Smooth muscle cell of the umbilical artery (primary cell): ENCODE data around the gene GDI1. TPM values are rescaled to one million over a fixed set of nuclear protein-coding genes. Genes with fewer than 3 reads are reported as not detected.

Experiments used
- total RNA-seq: library from RNA; depleted of rRNA; stranded (reverse); fragments of >200 nt; gene quantifications from 2 replicates; pipeline ENCODE4 v1.2.3, GENCODE V29; 2014

The GDI1 gene
- total RNA-seq, result 102 and 174 TPM in 2 replicates

DNA sequence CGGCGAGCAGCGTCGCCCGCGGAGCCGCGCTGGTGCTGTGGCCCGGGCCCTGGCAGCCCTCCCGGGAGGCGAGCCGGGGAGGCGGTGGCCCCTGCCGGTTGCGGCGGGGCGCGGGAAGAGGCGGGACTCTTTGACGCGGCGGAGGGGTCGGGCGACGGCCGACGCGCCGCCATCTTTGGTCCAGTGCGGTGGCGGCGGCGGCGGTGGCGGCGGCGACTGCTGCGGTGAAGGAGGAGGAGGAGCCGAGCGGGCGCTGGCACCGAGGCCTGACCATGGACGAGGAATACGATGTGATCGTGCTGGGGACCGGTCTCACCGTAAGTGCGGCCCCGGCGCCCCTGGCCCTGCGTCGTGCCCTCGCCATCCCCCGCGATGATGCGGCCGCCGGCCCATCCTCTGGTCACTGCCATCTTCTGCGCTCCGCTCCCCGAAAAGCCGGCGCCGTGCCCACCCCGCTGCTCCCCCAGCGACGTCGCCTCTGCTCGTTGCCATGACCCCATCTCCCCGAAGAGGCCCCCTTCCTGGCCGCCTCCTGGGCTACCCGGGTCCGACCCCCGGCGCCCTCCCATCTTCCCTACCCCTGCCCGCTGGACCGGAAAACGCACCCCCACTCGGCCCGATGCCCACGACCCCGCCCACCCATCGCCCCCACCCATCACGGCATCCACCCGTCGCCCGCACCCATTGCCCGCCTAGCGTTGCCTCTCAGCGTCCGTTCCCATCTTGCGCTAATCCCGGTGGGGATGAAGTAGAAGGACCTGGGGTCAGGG is at the start of gene GDI1:
GDI1 (plus strand) TSS at position 172 of the 770 bp plus-strand sequence; CDS start at position 273, 101 bp downstream.

GRCh38 chrX:154397888-154398667 is 38.9 kb upstream of the GDI1 start, which contains the start of gene RPL10:
RPL10 (plus strand) TSS chrX:154398377; CDS start chrX:154398520, 143 bp downstream.

GRCh38 chrX:154409222-154409871 is 27.6 kb upstream of the GDI1 start, which contains the start of gene DNASE1L1:
DNASE1L1 (minus strand) TSS chrX:154409254; CDS start chrX:154405568, 3,686 bp downstream.

GRCh38 chrX:154428176-154429171 is 8.5 kb upstream of the GDI1 start, which contains the start of gene ATP6AP1:
ATP6AP1 (plus strand) TSS chrX:154428677; CDS start chrX:154428693, 16 bp downstream.

GRCh38 chrX:154443992-154444754 is 7.2 kb downstream of the GDI1 start, which contains the start of gene FAM50A:
FAM50A (plus strand) TSS chrX:154444141; CDS start chrX:154444236, 95 bp downstream.

GRCh38 chrX:154458116-154458953 is 21.4 kb downstream of the GDI1 start, which contains the start of gene PLXNA3:
PLXNA3 (plus strand) TSS chrX:154458281; CDS start chrX:154460184, 1,903 bp downstream.

DNA sequence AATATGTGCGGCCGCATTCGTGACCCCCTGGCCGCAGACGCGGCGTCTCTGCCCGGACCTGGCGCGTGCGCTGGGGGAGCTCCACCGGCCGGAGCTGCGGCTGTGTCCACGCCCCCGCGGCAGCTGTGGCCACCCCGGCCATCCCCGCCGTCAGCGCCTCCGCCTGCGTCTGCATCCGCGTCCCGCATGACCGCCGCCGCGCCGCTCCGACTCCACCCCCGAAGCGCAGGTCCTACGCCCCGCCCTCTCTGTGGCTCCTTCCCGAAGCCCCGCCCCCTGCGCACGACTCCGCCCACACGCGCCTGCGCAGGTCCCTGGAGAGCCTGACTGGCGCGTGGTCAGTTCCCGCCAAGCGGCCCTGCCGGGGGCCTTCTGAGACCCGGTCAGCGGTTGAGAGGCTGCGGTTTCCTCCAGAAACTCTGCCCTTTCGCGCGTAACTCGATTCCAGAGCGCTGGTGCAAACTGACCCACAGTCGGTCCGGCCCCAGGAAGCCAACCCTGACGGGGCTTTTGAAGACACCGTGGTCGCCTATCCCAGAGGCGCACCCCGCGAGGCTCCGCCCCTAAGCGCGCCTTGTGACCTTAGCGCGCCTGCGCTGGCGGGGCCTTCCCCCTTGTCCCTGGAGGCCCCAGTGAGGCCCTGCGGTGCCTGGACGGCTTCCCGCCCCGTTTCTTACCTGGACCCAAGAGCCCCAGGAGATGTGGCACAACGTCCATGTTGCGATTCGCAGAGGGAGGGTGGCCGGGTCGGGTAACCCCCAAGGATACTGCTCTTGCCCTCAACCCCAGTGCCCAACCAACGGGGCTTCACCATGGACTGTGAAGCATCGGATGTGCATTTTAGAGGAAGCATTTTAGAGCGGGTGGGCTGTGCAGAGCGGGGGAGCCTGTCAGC is 42.0 kb downstream of the GDI1 start, which contains the start of gene LAGE3:
LAGE3 (minus strand) TSS at position 554 of the 895 bp plus-strand sequence; CDS start at position 188, 366 bp downstream.

GRCh38 chrX:154486396-154487207 is 49.6 kb downstream of the GDI1 start, which contains the start of gene UBL4A:
UBL4A (minus strand) TSS chrX:154486615; CDS start chrX:154486584, 31 bp downstream.

GRCh38 chrX:154490414-154491083 is 53.6 kb downstream of the GDI1 start, which contains the start of gene SLC10A3:
SLC10A3 (minus strand) TSS chrX:154490629; CDS start chrX:154488940, 1,689 bp downstream.

Other genes starting within 250 kb of the GDI1 start
- gene OPN1MW2, start 217.4 kb upstream of the GDI1 start, total RNA-seq, result not detected in 2 replicates
- not detected in 2 replicates for gene OPN1MW3, start 179.6 kb upstream of the GDI1 start, total RNA-seq
- gene TEX28, start 142.0 kb upstream of the GDI1 start, total RNA-seq, result not detected in 2 replicates
- gene TKTL1, start 141.4 kb upstream of the GDI1 start, total RNA-seq, result not detected in 2 replicates
- 3,018 and 4,172 TPM in 2 replicates for gene FLNA, start 62.5 kb upstream of the GDI1 start, total RNA-seq
- gene EMD, start 57.9 kb upstream of the GDI1 start, total RNA-seq, result 19.0 and 21.5 TPM in 2 replicates
- 3,679 and 4,783 TPM in 2 replicates for gene RPL10, start 38.8 kb upstream of the GDI1 start, total RNA-seq
- 116 and 119 TPM in 2 replicates for gene DNASE1L1, start 27.9 kb upstream of the GDI1 start, total RNA-seq
- 14.8 and 15.2 TPM in 2 replicates for gene TAFAZZIN, start 25.6 kb upstream of the GDI1 start, total RNA-seq
- 125 and 186 TPM in 2 replicates for gene ATP6AP1, start 8.5 kb upstream of the GDI1 start, total RNA-seq
- gene FAM50A, start 7.0 kb downstream of the GDI1 start, total RNA-seq, result 73.1 and 81.4 TPM in 2 replicates
- gene PLXNA3, start 21.1 kb downstream of the GDI1 start, total RNA-seq, result 29.4 and 65.7 TPM in 2 replicates
- 12.9 and 44.5 TPM in 2 replicates for gene LAGE3, start 42.1 kb downstream of the GDI1 start, total RNA-seq
- gene UBL4A, start 49.5 kb downstream of the GDI1 start, total RNA-seq, result 55.2 and 63.8 TPM in 2 replicates
- 29.1 and 54.4 TPM in 2 replicates for gene SLC10A3, start 53.5 kb downstream of the GDI1 start, total RNA-seq
- 34.4 and 35.0 TPM in 2 replicates for gene FAM3A, start 79.1 kb downstream of the GDI1 start, total RNA-seq
- 52.6 and 106 TPM in 2 replicates for gene G6PD, start 109.7 kb downstream of the GDI1 start, total RNA-seq
- 13.7 TPM in 2 replicates for gene IKBKG, start 110.5 kb downstream of the GDI1 start, total RNA-seq
- not detected in 2 replicates for gene CTAG1A, start 148.0 kb downstream of the GDI1 start, total RNA-seq
- not detected in 2 replicates for gene CTAG1B, start 182.1 kb downstream of the GDI1 start, total RNA-seq
- 0.65 and 3.3 TPM in 2 replicates for gene CTAG2, start 216.4 kb downstream of the GDI1 start, total RNA-seq